ENCODE measurements around the gene RPRD2.
"Not testable (repeated sequence)": the region's sequence is repeated elsewhere in the genome, so short reads cannot be mapped to it uniquely, and the experiment has no call there.

RPRD2 gene

DNA sequence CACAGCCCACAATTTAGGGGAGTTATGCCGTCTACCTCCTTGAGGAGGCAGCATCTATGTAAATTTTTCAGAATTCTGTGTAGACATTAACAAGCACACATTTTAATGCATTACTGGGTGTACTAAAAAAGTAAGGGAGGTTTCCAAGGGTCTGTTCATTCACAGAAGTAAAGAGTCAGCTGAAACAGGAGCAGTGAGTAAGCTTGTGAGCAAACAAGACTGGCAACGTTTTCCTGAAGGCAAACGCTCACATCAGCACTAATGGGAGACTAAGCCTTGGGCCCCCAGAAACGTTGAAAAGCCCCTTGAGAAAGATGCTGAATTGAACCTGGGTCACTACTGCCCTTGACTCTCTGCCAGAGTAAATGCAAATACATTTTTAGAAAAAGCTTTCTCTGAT is 25.7 kb downstream of the RPRD2 start:
- DNase-seq = no peak

DNA sequence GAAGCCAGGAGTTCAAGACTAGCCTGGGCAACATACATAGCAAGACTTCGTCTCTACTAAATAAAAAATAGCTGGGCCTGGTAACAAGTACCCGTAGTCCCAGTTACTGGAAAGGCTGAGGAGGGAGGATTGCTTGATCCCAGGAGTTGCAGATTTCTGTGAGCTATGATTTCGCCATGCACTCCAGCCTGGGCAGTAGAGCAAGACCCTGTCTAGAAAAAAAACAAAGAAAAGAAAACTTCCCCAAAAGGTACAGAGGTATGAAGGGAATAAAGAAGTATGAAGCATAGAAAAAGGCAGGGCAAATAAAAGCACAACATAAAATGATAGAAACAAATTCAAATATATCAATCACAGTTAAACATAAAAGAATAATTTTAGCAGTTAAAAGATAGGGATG is 28.7 kb downstream of the RPRD2 start:
- no peak for DNase-seq

GRCh38 chr1:150395115-150395514 is 31.2 kb downstream of the RPRD2 start:
- not testable (repeated sequence) for DNase-seq

- DNase-seq = no peak
Observed at GRCh38 chr1:150397392-150398032, 33.6 kb downstream of the RPRD2 start.

- DNase-seq = no peak
Observed at GRCh38 chr1:150404465-150404864, 40.5 kb downstream of the RPRD2 start.

- no peak for DNase-seq
Observed at GRCh38 chr1:150405660-150406059, 41.7 kb downstream of the RPRD2 start.

DNA sequence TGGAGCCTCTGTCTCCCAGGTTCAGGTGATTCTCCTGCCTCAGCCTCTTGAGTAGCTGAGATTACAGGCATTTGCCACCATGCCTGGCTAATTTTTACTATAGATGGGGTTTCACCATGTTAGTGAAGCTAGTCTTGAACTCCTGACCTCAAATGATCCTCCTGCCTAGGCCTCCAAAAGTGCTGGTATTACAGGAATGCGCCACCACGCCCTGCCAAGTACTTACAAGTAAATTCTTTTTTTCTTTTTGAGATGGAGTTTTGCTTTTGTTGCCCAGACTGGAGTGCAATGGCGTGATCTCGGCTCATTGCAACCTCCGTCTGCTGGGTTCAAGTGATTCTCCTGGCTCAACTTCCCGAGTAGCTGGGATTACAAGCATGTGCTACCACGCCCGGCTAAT is 42.5 kb downstream of the RPRD2 start:
- no peak for DNase-seq

DNA sequence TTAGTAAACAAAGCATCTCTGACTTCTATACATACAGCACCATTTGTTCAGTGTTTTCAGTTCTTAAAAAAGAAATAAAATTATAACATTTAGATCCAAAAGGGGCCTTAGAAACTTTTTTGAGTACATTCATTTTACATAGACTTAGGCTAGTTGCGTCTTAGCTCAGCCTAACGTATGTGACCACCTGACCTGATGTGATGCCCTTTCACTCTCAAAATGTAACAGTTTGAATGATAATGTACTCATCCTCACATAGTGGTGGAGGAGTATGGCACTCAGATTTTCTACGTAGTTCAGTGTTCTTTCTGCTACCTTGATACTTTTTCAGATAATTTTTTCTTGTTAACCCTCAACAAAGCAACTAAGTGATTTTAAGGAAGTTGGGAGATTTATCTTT is 43.4 kb downstream of the RPRD2 start:
- no peak for DNase-seq

DNA sequence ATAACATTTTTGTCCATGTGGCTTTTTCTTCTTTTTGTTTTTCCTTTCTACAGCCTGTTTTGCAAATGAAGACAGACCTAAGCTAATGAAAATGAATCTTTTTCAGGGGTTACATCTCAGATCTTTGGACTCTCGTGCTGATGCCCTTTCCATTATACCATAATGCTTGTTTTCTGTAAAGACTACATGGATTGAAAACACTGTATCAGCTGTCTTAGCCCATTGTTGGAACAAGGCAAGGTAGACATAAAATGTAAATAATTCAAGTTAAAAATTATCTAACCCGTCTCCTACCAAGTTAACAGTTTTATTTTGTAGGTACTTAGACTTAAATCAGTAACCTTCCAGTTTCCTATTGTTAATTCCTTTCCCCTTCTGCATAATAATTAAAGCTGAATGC is 44.9 kb downstream of the RPRD2 start:
- no peak for DNase-seq

- no peak for DNase-seq
Observed at GRCh38 chr1:150409504-150410362, 45.8 kb downstream of the RPRD2 start.

DNA sequence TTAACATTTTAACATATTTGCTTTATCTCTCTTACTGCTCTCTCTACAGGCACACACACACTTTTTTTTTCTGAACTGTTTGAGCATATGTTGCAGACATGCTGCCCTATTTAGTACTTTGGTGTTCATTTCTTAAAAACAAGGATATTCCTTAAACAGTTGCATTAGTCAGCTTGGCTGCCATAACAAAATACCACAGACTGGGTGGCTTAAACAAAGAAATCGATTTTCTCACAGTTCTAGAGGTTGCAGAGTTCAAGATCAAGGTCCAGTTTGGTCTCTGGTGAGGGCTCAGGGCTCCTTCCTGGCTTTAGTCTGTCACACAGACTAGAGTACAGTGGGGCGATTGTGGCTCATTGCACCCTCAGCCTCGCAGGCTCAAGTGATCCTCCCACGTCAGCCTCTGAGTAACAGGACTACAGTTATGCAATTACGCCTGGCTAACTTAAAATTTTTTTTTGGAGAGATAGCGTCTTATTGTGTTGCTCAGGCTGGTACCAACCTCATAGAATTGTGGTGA is 46.7 kb downstream of the RPRD2 start:
- no peak for DNase-seq

DNA sequence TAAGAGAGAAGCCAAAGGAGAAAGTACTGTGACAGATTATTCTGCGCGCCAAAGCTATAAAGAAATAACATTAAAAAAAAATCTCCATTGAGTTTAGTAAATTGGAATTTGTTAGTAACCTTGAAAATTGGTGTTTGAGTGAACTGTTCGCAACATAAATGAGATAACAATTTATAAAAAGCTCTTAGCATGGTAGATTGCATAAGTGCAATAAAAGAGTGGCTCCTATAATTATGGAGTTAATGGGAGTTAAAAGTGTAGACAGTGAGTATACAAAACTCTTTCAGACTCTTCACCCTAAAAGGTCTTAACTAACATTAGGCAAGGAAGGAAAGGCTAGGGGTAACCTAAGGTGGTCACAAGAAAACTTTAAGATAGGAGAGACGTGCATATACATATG is 50.6 kb downstream of the RPRD2 start:
- no peak for DNase-seq

- no peak for DNase-seq
Observed at GRCh38 chr1:150415800-150416199, 51.9 kb downstream of the RPRD2 start.

DNA sequence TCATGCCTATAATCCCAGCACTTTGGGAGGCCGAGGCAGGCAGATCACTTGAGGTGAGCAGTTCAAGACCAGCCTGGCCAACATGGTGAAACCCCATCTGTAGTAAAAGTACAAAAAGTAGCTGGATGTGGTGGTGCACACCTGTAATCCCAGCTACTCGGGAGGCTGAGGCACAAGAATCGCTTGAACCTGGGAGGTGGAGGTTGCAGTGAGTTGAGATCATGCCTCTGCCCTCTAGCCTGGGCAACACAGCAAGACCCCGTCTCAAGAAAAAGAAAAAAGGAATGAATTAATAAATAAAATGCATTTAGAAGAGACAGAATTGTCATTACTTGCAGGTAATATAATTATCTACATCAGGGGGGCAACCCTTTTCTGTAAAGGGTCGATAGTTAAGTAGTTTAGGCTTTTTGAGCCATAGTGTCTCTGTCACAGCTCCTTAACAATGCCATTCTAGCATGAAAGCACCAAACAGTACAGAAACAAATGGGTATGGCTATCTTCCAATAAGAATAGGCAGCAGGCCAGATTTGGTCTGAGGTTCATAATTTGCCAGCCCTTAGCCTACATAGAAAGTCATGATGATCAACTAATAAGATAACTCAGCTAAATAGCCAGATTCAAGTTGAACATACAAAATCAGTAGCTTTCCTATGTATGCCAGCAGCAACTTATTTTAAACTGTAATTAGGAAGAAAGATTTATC is 56.8 kb downstream of the RPRD2 start:
- DNase-seq = no peak

DNA sequence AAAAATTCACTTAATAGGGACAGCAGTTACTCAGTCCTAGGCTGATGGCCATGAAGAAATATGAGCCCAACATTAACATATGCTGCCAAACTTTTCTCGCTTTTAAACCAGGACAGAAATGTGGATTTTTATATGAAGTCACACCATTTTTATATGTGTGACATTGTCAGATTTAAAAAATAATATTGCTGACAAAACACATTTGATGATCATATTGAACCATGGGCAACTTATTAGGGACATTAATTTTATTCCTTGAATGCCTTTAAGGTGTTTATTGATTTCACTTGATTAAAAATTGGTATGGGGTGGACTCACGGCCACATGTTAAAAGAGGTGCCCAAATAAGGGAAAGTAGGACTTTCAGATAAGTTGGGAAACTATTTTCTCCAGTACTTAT is 58.6 kb downstream of the RPRD2 start:
- no peak for DNase-seq

GRCh38 chr1:150429805-150430204 is 65.9 kb downstream of the RPRD2 start:
- no peak for DNase-seq

DNA sequence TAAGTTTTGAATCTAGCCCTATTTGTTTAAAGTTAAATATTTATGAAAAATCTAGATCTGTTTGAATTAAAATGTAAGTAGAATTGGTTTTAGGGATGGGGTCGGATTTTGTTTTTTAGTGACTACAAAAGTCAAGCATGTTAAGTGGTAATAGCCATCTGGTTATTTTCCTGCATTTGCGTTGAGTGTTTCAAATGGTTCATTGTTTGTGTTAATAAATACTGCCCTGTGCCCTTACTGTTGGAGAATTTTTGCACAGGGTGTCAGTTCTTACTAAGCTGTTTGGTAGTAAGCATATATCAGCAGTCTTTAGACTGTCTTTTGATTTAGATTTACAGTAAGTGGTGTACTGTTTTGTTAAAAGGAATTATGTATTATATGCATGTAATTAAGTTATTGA is 77.2 kb downstream of the RPRD2 start:
- no peak for DNase-seq

DNA sequence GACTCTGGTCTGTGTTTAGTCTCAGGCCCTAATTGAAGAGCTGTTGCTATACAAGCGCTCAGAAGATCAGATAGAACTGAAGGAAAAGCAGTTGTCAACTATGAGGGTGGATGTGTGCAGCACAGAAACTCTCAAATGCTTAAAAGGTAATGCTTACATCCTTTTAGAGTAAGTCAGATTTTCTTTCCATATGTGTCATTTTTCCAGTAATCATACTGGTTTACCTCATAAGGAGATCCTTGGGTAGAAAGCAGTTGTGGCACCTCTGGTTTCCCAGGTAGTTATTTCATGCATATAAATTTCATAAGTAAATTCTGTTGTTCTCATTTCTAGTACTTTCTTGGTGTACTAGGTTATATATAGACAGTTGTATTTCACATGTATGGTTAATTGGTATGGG is 80.3 kb downstream of the RPRD2 start:
- no peak for DNase-seq

GRCh38 chr1:150456146-150456647 is 92.2 kb downstream of the RPRD2 start:
- no peak for DNase-seq

DNA sequence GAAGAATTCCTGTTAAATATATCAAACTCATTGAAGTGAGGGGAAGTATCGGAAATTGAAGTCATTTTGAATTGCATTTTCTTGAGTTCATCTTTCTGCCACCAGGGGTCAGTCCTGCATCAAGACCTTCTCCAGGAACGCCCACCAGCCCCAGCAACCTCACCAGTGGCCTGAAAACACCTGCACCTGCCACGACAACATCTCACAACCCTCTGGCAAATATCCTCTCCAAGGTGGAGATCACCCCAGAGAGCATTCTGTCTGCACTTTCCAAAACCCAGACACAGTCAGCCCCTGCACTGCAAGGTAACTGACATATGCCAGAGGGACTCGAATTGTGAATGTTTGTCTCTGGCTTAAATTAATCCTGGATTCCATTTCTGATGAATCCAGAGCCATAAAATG is 100.5 kb downstream of the RPRD2 start:
- DNase-seq = peak; percentile 43 to 74

- no peak for DNase-seq
Observed at GRCh38 chr1:150466964-150467363, 103.0 kb downstream of the RPRD2 start.

DNA sequence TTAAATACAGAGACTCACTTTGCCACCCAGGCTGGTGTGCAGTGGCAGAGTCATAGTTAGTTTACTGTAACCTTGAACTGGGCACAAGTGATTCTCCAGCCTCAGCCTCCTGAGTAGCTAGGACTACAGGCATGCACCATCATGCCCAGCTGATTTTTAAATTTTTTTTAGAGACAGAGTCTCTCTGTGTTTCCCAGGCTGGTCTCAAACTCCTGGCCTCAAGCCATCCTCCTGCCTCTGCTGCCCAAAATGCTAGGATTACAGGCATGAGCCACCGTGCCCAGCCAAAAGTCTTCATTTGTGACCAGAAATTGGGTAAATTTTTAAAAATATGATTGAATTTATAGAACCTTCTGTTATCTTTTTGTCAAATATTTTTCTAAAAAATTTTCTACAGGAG is 105.3 kb downstream of the RPRD2 start:
- no peak for DNase-seq

- DNase-seq = no peak
Observed at GRCh38 chr1:150472601-150473200, 108.8 kb downstream of the RPRD2 start.

Measured in NCI-H187 (cell line).